K562 (cell line): ENCODE measurements around the gene TBC1D16. TPM values are rescaled to one million over a fixed set of nuclear protein-coding genes. Genes with fewer than 3 reads are reported as not detected.

ENCODE experiments used
- ATAC-seq: fragments of 200-7000 bp; cut with Tn5 transposase; 3 replicates; pipeline ENCODE4 v1.9.1; 2020; ENCODE audit warnings: moderate library complexity
- BruUV-seq: library from RNA; stranded (reverse); fragments of 400-500 nt; replicated peaks from 2 replicates; lab custom pipeline; 2021; lab: Mats Ljungman, UMichigan
- CTCF ChIA-PET: fragments of 300-600 bp; formaldehyde crosslinking; extraction: SDS; loops from one replicate; lab custom pipeline; 2021; ENCODE audit warnings: low intra/inter-chr PET ratio; lab: Yijun Ruan, JAX
- POLR2A ChIA-PET: fragments of 300-600, 350-650 bp; sonication (Branson Sonifier 250); formaldehyde crosslinking; extraction: SDS; loops from one replicate; lab custom pipeline; 2021; ENCODE audit warnings: antibody characterized with exemption, inconsistent platforms; lab: Yijun Ruan, JAX
- DNase-seq, 4 experiments: peaks; one replicate each; pipeline versions ENCODE4 v3.0.0 to v3.0.0-alpha.2; 2011 to 2018; ENCODE audit warnings: low spot score in 3 of 4, mixed read lengths in 3 of 4; ENCODE audit errors: extremely low read depth in 1 of 4
- FAIRE-seq: peaks from 2 replicates; lab custom pipeline; 2011; peaks lifted over from hg19 to GRCh38; lab: Jason Lieb, UNC
- H2AFZ ChIP-seq: 2 replicates; pipeline ENCODE4 v1.6.0; 2011; ENCODE audit warnings: low read depth, low read length, control low read depth, inconsistent platforms
- H3K27ac ChIP-seq: fragments of 200-600 bp; 3 replicates; pipeline ENCODE4 v1.8.0; 2011; ENCODE audit warnings: low read depth, mild to moderate bottlenecking, control low read depth, inconsistent platforms, low read length, moderate library complexity, mixed read lengths; ENCODE audit errors: extremely low read depth
- H3K27me3 ChIP-seq, 2 experiments: fragments of 300-600 bp in 1 of 2; 2 replicates in 1 of 2; 3 replicates in 1 of 2; pipeline versions ENCODE4 v1.6.0 to v1.8.0; 2011; ENCODE audit warnings: inconsistent platforms in 2 of 2, low read length in 2 of 2, mild to moderate bottlenecking in 1 of 2, mixed read lengths in 1 of 2, moderate library complexity in 1 of 2; ENCODE audit not compliant: control insufficient read depth in 2 of 2, insufficient read depth in 2 of 2
- H3K36me3 ChIP-seq: fragments of 300-600 bp; 3 replicates; pipeline ENCODE4 v1.8.0; 2011; ENCODE audit warnings: mild to moderate bottlenecking, low read length, inconsistent platforms; ENCODE audit not compliant: control insufficient read depth, insufficient read depth
- H3K4me1 ChIP-seq, 2 experiments: fragments of 200-600 bp in 1 of 2; replicated peaks in 1 of 2; 2 replicates in 1 of 2; 3 replicates in 1 of 2; pipeline versions ENCODE4 v1.5.1 to v1.8.0; 2011; ENCODE audit warnings: inconsistent platforms in 2 of 2, low read length in 2 of 2, mild to moderate bottlenecking in 1 of 2, mixed read lengths in 1 of 2, moderate library complexity in 1 of 2; ENCODE audit not compliant: control insufficient read depth in 2 of 2, insufficient read depth in 2 of 2
- H3K4me2 ChIP-seq: 2 replicates; pipeline ENCODE4 v1.6.1; 2011; ENCODE audit warnings: low read length, control low read depth, inconsistent platforms, mixed read lengths; ENCODE audit not compliant: insufficient read depth
- H3K4me3 ChIP-seq: fragments of 200-600 bp; sonication (generic), shearing (Covaris generic); 2 replicates; pipeline ENCODE4 v1.5.1; 2016; ENCODE audit warnings: control low read depth, inconsistent platforms
- H3K79me2 ChIP-seq: fragments of 200-600 bp; 3 replicates; pipeline ENCODE4 v1.8.0; 2011; ENCODE audit warnings: low read length, inconsistent platforms; ENCODE audit not compliant: control insufficient read depth, insufficient read depth
- H3K9ac ChIP-seq, 2 experiments: 2 replicates each; pipeline versions ENCODE4 v1.6.0 to v1.6.1; 2011; ENCODE audit warnings: low read depth in 2 of 2, low read length in 2 of 2, control low read depth in 1 of 2, inconsistent platforms in 1 of 2, mild to moderate bottlenecking in 1 of 2, mixed read lengths in 1 of 2; ENCODE audit not compliant: insufficient read depth in 1 of 2
- H3K9me1 ChIP-seq: one replicate; pipeline ENCODE4 v1.6.0; 2011; ENCODE audit warnings: inconsistent platforms, mild to moderate bottlenecking, low read length, moderate library complexity; ENCODE audit not compliant: control insufficient read depth, insufficient read depth
- H3K9me3 ChIP-seq: replicated peaks from 2 replicates; pipeline ENCODE4 v1.5.1; 2011; ENCODE audit warnings: low read depth, low read length, inconsistent platforms; ENCODE audit not compliant: control insufficient read depth, insufficient read depth
- H4K20me1 ChIP-seq: replicated peaks from 2 replicates; pipeline ENCODE4 v1.6.1; 2011; ENCODE audit warnings: low read length, inconsistent platforms, mixed read lengths; ENCODE audit not compliant: control insufficient read depth, insufficient read depth
- ARID1B ChIP-seq: fragments of 450-650 bp; IDR thresholded peaks from 2 replicates; pipeline ENCODE4 v1.6.1; 2016; ENCODE audit warnings: antibody characterized with exemption, mild to moderate bottlenecking, inconsistent platforms
- BHLHE40 ChIP-seq: IDR thresholded peaks from 2 replicates; pipeline ENCODE4 v1.6.1; 2011; ENCODE audit warnings: low read length, improper control_type of control experiment
- BMI1 ChIP-seq: fragments of 150-350 bp; IDR thresholded peaks from 2 replicates; pipeline ENCODE4 v1.6.1; 2014; ENCODE audit warnings: low read length
- CBX1 ChIP-seq: sonication (generic); IDR thresholded peaks from 2 replicates; pipeline ENCODE4 v1.6.1; 2016; ENCODE audit warnings: antibody characterized with exemption, low read depth, mild to moderate bottlenecking
- FOXK2 ChIP-seq, 2 experiments: fragments of 450-650 bp; IDR thresholded peaks in 1 of 2; conservative IDR thresholded peaks in 1 of 2; 2 replicates each; pipeline ENCODE4 v1.6.1; 2016; ENCODE audit warnings: low read depth in 2 of 2, mild to moderate bottlenecking in 1 of 2
- MITF ChIP-seq: IDR thresholded peaks from 2 replicates; pipeline ENCODE4 v1.6.1; 2014; ENCODE audit warnings: antibody characterized with exemption
- PML ChIP-seq: IDR thresholded peaks from 2 replicates; pipeline ENCODE4 v1.6.1; 2012; ENCODE audit warnings: low read length, inconsistent platforms
- TSHZ1 ChIP-seq: fragments of 250-450 bp; sonication (Bioruptor Pico); IDR thresholded peaks from 2 replicates; pipeline ENCODE4 v1.4.0; 2020; ENCODE audit warnings: mild to moderate bottlenecking, moderate library complexity
- U2AF2 ChIP-seq: fragments of 200-400 bp; formaldehyde crosslinking; optimal IDR thresholded peaks from 2 replicates; pipeline ENCODE3; 2017; ENCODE audit warnings: low read depth, mild to moderate bottlenecking, low read length
- ZBED1 ChIP-seq: IDR thresholded peaks from 2 replicates; pipeline ENCODE4 v1.6.1; 2014
- ZNF3 ChIP-seq: fragments of 250-450 bp; sonication (Bioruptor Pico); IDR thresholded peaks from 2 replicates; pipeline ENCODE4 v1.5.0; 2021; ENCODE audit warnings: mild to moderate bottlenecking, moderate library complexity
- WGBS: fragments of 100-300 bp; shearing (Covaris generic); methylation state at CpG from one replicate; pipeline ENCODE4 v1.1.6; 2016; ENCODE audit warnings: low coverage, mixed read lengths; ENCODE audit not compliant: insufficient coverage; ENCODE audit errors: missing lambda C conversion rate; 5-methylcytosine and 5-hydroxymethylcytosine counted together
- in situ Hi-C: fragments of 300-500 bp; cut with MboI; formaldehyde crosslinking; loops from 4 replicates; pipeline ENCODE4 v1.15.0; 2018; ENCODE audit warnings: inconsistent platforms, mixed read lengths
- intact Hi-C: fragments of 100-400 bp; cut with micrococcal nuclease; formaldehyde crosslinking; loops from 2 replicates; pipeline ENCODE4 v1.14.2; 2022
- polyA plus RNA-seq, 8 experiments: library from polyadenylated mRNA; depleted of rRNA in 4 of 8; stranded (reverse) in 5 of 8; unstranded in 3 of 8; fragments of >200 nt; fragmentation: Nextera tagmentation in 2 of 8; fragmentation: Illumina TruSeq in 1 of 8; extraction: Ambion mirVana in 2 of 8; extraction: Trizol in 1 of 8; gene quantifications; 2 replicates each; pipeline versions ENCODE4 v1.2.1 to v1.2.3, GENCODE V29; 2011 to 2014; ENCODE audit warnings: inconsistent platforms in 1 of 8, missing spikeins in 1 of 8
- total RNA-seq, 7 experiments: library from RNA; depleted of rRNA in 6 of 7; stranded (reverse); fragments of >200 nt in 6 of 7; fragmentation: Illumina TruSeq in 2 of 7; extraction: Trizol in 2 of 7; gene quantifications; 2 replicates each; pipeline versions ENCODE4 v1.2.1 to v1.2.3, GENCODE V29; 2011 to 2021; ENCODE audit warnings: low replicate concordance in 1 of 7

TBC1D16 gene
- total and polyA plus RNA-seq, 9 of the 15 experiments (the other 6 are each of a cell fraction or from before 2014, with no cell fraction given), result 0.01 to 0.20 (median 0.03) TPM; not detected in 1

- H2AFZ ChIP-seq, result no peak overlapping the region
- no peaks in the 10 kb centered on the region for H3K79me2 ChIP-seq
- no peak overlapping the region for H3K4me3 ChIP-seq
- 0 out of 4 replicates have a peak overlapping the region, but pooled peaks of 1 of the 2 experiments have one; percentile 13 for H3K9ac ChIP-seq
- 8% methylated on average over 35 of the region's 35 CpGs for WGBS
- ATAC-seq (no peak), FAIRE-seq (no peak), DNase-seq (no peak)
- peaks cover 0 to 57% of the 10 kb centered on the region in 2 experiments; a peak in 2 of 5 replicates for H3K4me1 ChIP-seq
- no peaks in the 10 kb centered on the region for H3K36me3 ChIP-seq
- ChIA-PET CTCF (no interaction called here), POLR2A (no interaction called here)
- H3K27ac ChIP-seq, result no peak overlapping the region
- intact Hi-C loops, result no loop called here
- peaks cover 87 to 98% of the 10 kb centered on the region in 2 experiments for H3K27me3 ChIP-seq
- peaks cover 2% of the 10 kb centered on the region for H3K9me1 ChIP-seq
- H3K9me3 ChIP-seq, result no peaks in the 10 kb centered on the region
- H3K4me2 ChIP-seq, result no peak overlapping the region
- in situ Hi-C loops, result no loop called here
- BruUV-seq, result no TSS peak
- peaks cover 54% of the 10 kb centered on the region for H4K20me1 ChIP-seq
- TF ChIP-seq CBX1, result no peak
- TF ChIP-seq U2AF2, result no peak
- TF ChIP-seq BHLHE40, result no peak
- TF ChIP-seq TSHZ1 (CRISPR knock-in tag), result no peak
- TF ChIP-seq ARID1B, result no peak
- TF ChIP-seq FOXK2 (conservative IDR thresholded peaks at IDR 0.05 in 1 of 2, IDR thresholded peaks at IDR 0.05 in 1 of 2; ENCODE audit: low read depth in 2 of 2), result no peak
- no peak for TF ChIP-seq ZNF3 (CRISPR knock-in tag)
- TF ChIP-seq ZBED1, result no peak
- TF ChIP-seq MITF, result no peak
- TF ChIP-seq BMI1, result no peak
- TF ChIP-seq PML, result no peak
These were observed 92.9 kb downstream of the TBC1D16 start for GRCh38 chr17:79942591-79943346.
